HG03196 (cell line): Measurements from ENCODE around the gene MT1G.
"Not testable (repeated sequence)": the region's sequence is repeated elsewhere in the genome, so short reads cannot be mapped to it uniquely, and the experiment has no call there.

Experiments used
- ATAC-seq: cut with Tn5 transposase; IDR thresholded peaks from one replicate; pipeline ENCODE4 v1.9.1; 2021; ENCODE audit not compliant: unreplicated experiment

The MT1G gene

GRCh38 chr16:56621665-56622445, 46.0 kb downstream of the MT1G start:
- not testable (repeated sequence) for ATAC-seq

- no peak for ATAC-seq
Observed at GRCh38 chr16:56620339-56620897, 47.4 kb downstream of the MT1G start.

GRCh38 chr16:56618138-56618537, 49.7 kb downstream of the MT1G start:
- ATAC-seq: no peak

- no peak for ATAC-seq
Observed at GRCh38 chr16:56617212-56618085, 50.4 kb downstream of the MT1G start.
